ENCODE results near the gene EPAS1.
A peak's percentile ranks its signal among the peaks of the same experiment; 100 is the strongest.

EPAS1 gene

GRCh38 chr2:46364797-46365457 lies 67.7 kb downstream of the EPAS1 start:
- no peak for FAIRE-seq

GRCh38 chr2:46365913-46366667 lies 68.9 kb downstream of the EPAS1 start:
- peak; percentile 53 for TF ChIP-seq CTCF (IDR thresholded peaks at IDR 0.05; ENCODE audit: insufficient read depth, missing control alignments)

More at GRCh38 chr2:46364797-46365457, 67.7 kb downstream of the EPAS1 start:
- peak; percentile 74 for TF ChIP-seq CTCF (IDR thresholded peaks at IDR 0.05; ENCODE audit: insufficient read depth, missing control alignments)
- DNase-seq (ENCODE audit: insufficient read length, low spot score) = no peak

GRCh38 chr2:46366668-46367052 lies 69.5 kb downstream of the EPAS1 start:
- no peak for TF ChIP-seq CTCF (IDR thresholded peaks at IDR 0.05; ENCODE audit: insufficient read depth, missing control alignments)
- FAIRE-seq = no peak
- no peak for DNase-seq (ENCODE audit: insufficient read length, low spot score)

More at GRCh38 chr2:46365913-46366667, 68.9 kb downstream of the EPAS1 start:
- FAIRE-seq = no peak
- DNase-seq (ENCODE audit: insufficient read length, low spot score) = no peak

GRCh38 chr2:46367286-46367685 lies 70.1 kb downstream of the EPAS1 start:
- FAIRE-seq (no peak), DNase-seq (ENCODE audit: insufficient read length, low spot score) (no peak)
- TF ChIP-seq CTCF (IDR thresholded peaks at IDR 0.05; ENCODE audit: insufficient read depth, missing control alignments) = no peak

- DNase-seq (ENCODE audit: insufficient read length, low spot score) (no peak), FAIRE-seq (no peak)
- no peak for TF ChIP-seq CTCF (IDR thresholded peaks at IDR 0.05; ENCODE audit: insufficient read depth, missing control alignments)
Observed at GRCh38 chr2:46368401-46368800, 71.2 kb downstream of the EPAS1 start.

GRCh38 chr2:46369783-46370182 lies 72.6 kb downstream of the EPAS1 start:
- FAIRE-seq (no peak), DNase-seq (ENCODE audit: insufficient read length, low spot score) (no peak)
- TF ChIP-seq CTCF (IDR thresholded peaks at IDR 0.05; ENCODE audit: insufficient read depth, missing control alignments) = no peak

DNA sequence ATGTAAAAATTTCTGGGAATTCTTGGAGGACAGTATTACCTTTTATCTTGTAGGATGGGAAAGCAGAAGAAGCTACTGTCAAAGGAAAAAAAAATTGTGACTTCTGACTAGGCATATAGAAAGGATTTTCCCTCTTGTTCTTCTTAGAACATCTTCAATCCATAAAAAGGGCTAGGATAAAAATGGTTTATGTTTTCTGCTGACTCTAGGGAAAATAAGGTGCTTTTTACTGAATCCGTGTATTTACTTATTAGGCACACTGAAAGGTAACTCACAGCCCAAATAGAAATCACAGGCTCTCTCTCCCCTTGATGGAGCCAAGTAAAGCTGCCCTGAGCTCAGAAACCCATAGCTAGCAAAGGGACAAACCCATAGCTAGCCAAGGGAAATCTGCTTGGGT lies 74.6 kb downstream of the EPAS1 start:
- no peak for FAIRE-seq
- no peak for DNase-seq (ENCODE audit: insufficient read length, low spot score)
- TF ChIP-seq CTCF (IDR thresholded peaks at IDR 0.05; ENCODE audit: insufficient read depth, missing control alignments) = no peak

Measured in D721Med (cell line).